GM12878 (cell line): ENCODE measurements around the gene MT1HL1. TPM values are rescaled to one million over a fixed set of nuclear protein-coding genes. Genes with fewer than 3 reads are reported as not detected.

Experiments
- ATAC-seq: fragments of 200-7000 bp; cut with Tn5 transposase; 3 replicates; pipeline ENCODE4 v1.9.1; 2020; ENCODE audit warnings: mild to moderate bottlenecking, moderate library complexity
- BruUV-seq: library from RNA; stranded (reverse); fragments of 400-500 nt; replicated peaks from 2 replicates; lab custom pipeline; 2021; lab: Mats Ljungman, UMichigan
- CTCF ChIA-PET: fragments of 300-600 bp; sonication (Branson Sonifier 250); formaldehyde crosslinking; extraction: SDS; loops from one replicate; lab custom pipeline; 2021; ENCODE audit warnings: inconsistent platforms; lab: Yijun Ruan, JAX
- POLR2A ChIA-PET: fragments of 350-600 bp; formaldehyde crosslinking; extraction: SDS; loops from one replicate; lab custom pipeline; 2021; ENCODE audit warnings: inconsistent platforms; lab: Charles Lee
- RAD21 ChIA-PET: fragments of 300-600 bp; sonication (Branson Sonifier 250); formaldehyde crosslinking; loops from one replicate; lab custom pipeline; 2023; ENCODE audit warnings: antibody characterized with exemption; ENCODE audit not compliant: unreplicated experiment; lab: Charles Lee
- SMC1A ChIA-PET: fragments of 300-600 bp; sonication (Branson Sonifier 250); formaldehyde crosslinking; loops from one replicate; lab custom pipeline; 2023; ENCODE audit not compliant: unreplicated experiment, uncharacterized antibody; lab: Charles Lee
- DNase-seq: peaks from one replicate; pipeline ENCODE4 v3.0.0-alpha.2; 2011; ENCODE audit warnings: low read depth, low spot score
- FAIRE-seq: peaks from 3 replicates; lab custom pipeline; 2011; peaks lifted over from hg19 to GRCh38; lab: Jason Lieb, UNC
- H2AFZ ChIP-seq: 2 replicates; pipeline ENCODE4 v1.6.0; 2011; ENCODE audit warnings: low read depth, low read length, control low read depth; ENCODE audit not compliant: control insufficient read depth
- H3K27ac ChIP-seq: 2 replicates; pipeline ENCODE4 v1.5.1; 2011; ENCODE audit warnings: control low read depth; ENCODE audit not compliant: control insufficient read depth, insufficient read depth
- H3K27me3 ChIP-seq, 2 experiments: replicated peaks in 1 of 2; 2 replicates each; pipeline versions ENCODE4 v1.6.0 to v1.6.1; 2011; ENCODE audit warnings: low read length in 1 of 2; ENCODE audit not compliant: control insufficient read depth in 2 of 2, insufficient read depth in 2 of 2
- H3K36me3 ChIP-seq, 2 experiments: 2 replicates each; pipeline ENCODE4 v1.5.1; 2011; ENCODE audit warnings: low read length in 1 of 2; ENCODE audit not compliant: control insufficient read depth in 2 of 2, insufficient read depth in 2 of 2
- H3K4me1 ChIP-seq: 2 replicates; pipeline ENCODE4 v1.6.1; 2011; ENCODE audit warnings: mild to moderate bottlenecking, low read length, moderate library complexity, mixed read lengths; ENCODE audit not compliant: control insufficient read depth, insufficient read depth
- H3K4me2 ChIP-seq: 2 replicates; pipeline ENCODE4 v1.6.0; 2011; ENCODE audit warnings: control low read depth; ENCODE audit not compliant: control insufficient read depth, insufficient read depth
- H3K4me3 ChIP-seq: fragments of 200-600 bp; sonication (generic); 2 replicates; pipeline ENCODE4 v1.5.1; 2016
- H3K79me2 ChIP-seq: 2 replicates; pipeline ENCODE4 v1.6.0; 2011; ENCODE audit warnings: low read length; ENCODE audit not compliant: control insufficient read depth, insufficient read depth
- H3K9ac ChIP-seq: 2 replicates; pipeline ENCODE4 v1.8.0; 2011; ENCODE audit warnings: low read length, control low read depth, mixed read lengths; ENCODE audit not compliant: control insufficient read depth, insufficient read depth
- H3K9me3 ChIP-seq: replicated peaks from 3 replicates; pipeline ENCODE4 v1.5.1; 2011; ENCODE audit warnings: mild to moderate bottlenecking, low read length; ENCODE audit not compliant: control insufficient read depth, insufficient read depth
- H4K20me1 ChIP-seq: 2 replicates; pipeline ENCODE4 v1.6.0; 2011; ENCODE audit not compliant: control insufficient read depth, insufficient read depth
- ASH2L ChIP-seq: fragments of 300-600, 200-600 bp; sonication (generic); IDR thresholded peaks from 2 replicates; pipeline ENCODE4 v1.6.1; 2017; ENCODE audit warnings: low read depth, mild to moderate bottlenecking, borderline replicate concordance
- CEBPB ChIP-seq, 2 experiments: fragments of 150-350 bp in 1 of 2; IDR thresholded peaks; 2 replicates each; pipeline ENCODE4 v1.6.1; 2012 to 2014; ENCODE audit warnings: low read depth in 2 of 2, low read length in 2 of 2, borderline replicate concordance in 1 of 2, inconsistent platforms in 1 of 2
- MXI1 ChIP-seq: fragments of 150-350 bp; IDR thresholded peaks from 2 replicates; pipeline ENCODE4 v1.6.1; 2011; ENCODE audit warnings: low read depth, mild to moderate bottlenecking, inconsistent platforms, low read length, improper control_type of control experiment
- PML ChIP-seq: IDR thresholded peaks from 2 replicates; pipeline ENCODE4 v1.6.1; 2012; ENCODE audit warnings: low read length, inconsistent platforms
- TBL1XR1 ChIP-seq: IDR thresholded peaks from 2 replicates; pipeline ENCODE4 v1.6.1; 2012; ENCODE audit warnings: low read depth, low read length, improper control_type of control experiment
- YBX1 ChIP-seq: fragments of 450-650 bp; IDR thresholded peaks from 2 replicates; pipeline ENCODE4 v1.6.1; 2016; ENCODE audit warnings: antibody characterized with exemption
- WGBS: methylation state at CpG from one replicate; pipeline ENCODE4 v1.1.6; 2016; ENCODE audit warnings: low lambda C conversion rate; ENCODE audit not compliant: insufficient replicate concordance, insufficient coverage; ENCODE audit errors: missing lambda C conversion rate; 5-methylcytosine and 5-hydroxymethylcytosine counted together
- in situ Hi-C: fragments of 300-500 bp; cut with MboI; formaldehyde crosslinking; loops from 9 replicates; pipeline ENCODE4 v1.14.3; 2018; ENCODE audit warnings: mixed read lengths
- intact Hi-C: fragments of 100-400 bp; cut with micrococcal nuclease; formaldehyde crosslinking; loops from one replicate; pipeline ENCODE4 v1.14.2; 2022; ENCODE audit not compliant: unreplicated experiment
- polyA plus RNA-seq, 11 experiments: library from polyadenylated mRNA; depleted of rRNA in 4 of 11; unstranded in 6 of 11; stranded (reverse) in 5 of 11; fragments of >200 nt; fragmentation: Nextera tagmentation in 4 of 11; fragmentation: Illumina TruSeq in 1 of 11; extraction: Ambion mirVana in 4 of 11; extraction: Trizol in 1 of 11; gene quantifications; 1 replicate in 1 of 11; 2 replicates in 10 of 11; pipeline versions ENCODE4 v1.2.1 to v1.2.3, GENCODE V29; 2011 to 2016; ENCODE audit warnings: inconsistent platforms in 2 of 11, missing spikeins in 2 of 11, low read depth in 1 of 11
- total RNA-seq, 4 experiments: library from RNA; depleted of rRNA in 3 of 4; stranded (reverse); fragments of >200 nt in 3 of 4; fragmentation: Illumina TruSeq in 1 of 4; extraction: Trizol in 1 of 4; gene quantifications; 2 replicates each; pipeline versions ENCODE4 v1.2.1 to v1.2.3, GENCODE V29; 2013 to 2021
- TF ChIP-seq, protein P1 (sequence below): IDR thresholded peaks from 2 replicates; pipeline ENCODE4 v1.6.1; 2011; ENCODE audit warnings: borderline replicate concordance, low read depth, mild to moderate bottlenecking, moderate library complexity, mixed read lengths, low read length; ENCODE audit not compliant: insufficient read depth; ENCODE audit errors: extremely low read length
- TF ChIP-seq, protein P2 (sequence below): IDR thresholded peaks from 2 replicates; pipeline ENCODE4 v1.6.1; 2012; ENCODE audit warnings: low read length, inconsistent platforms

The MT1HL1 gene
- total and polyA plus RNA-seq, 10 of the 15 experiments (the other 5 are each of a cell fraction or from before 2014, with no cell fraction given): not detected

DNA sequence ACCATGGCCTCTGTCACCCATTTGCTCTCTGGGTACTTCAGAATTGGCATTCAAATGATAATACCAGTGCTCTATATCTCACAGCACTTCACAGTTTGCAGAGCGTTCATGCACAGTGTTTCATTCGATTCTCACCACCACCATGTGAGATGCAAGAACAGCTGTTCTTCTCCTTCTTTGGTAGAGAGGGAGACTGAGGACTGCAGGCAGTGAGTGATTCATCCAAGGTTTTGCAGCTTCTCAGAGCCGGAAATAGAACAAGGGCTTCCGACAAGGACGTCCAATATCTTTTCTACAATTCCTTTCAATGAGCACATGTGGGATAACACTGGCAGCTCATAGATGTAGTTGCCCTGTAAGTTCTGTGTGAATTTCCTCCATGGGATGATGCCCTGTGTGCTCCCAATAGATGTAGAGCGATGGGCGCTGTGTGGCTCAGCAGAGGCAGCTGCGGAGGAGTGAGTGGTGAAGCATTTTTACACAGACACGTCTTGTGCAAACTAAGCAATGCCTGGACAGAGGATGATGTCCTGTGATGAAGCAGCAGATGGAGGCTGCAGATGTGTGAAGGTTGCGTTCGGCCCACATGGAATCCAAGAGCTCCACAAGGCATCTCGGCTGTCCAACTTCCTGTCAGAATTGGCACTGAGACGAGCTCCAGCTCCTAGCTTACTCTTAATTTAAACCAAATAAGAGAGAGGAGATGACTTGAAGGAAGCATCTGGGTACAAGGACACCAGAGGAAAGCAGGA, 24.9 kb downstream of the MT1HL1 start:
- DNase-seq (no peak), ATAC-seq (no peak), FAIRE-seq (no peak)
- 65% methylated on average over 13 of the region's 13 CpGs for WGBS
- Histone ChIP-seq H4K20me1 (no peaks in the 10 kb centered on the region), H3K4me2 (no peak overlapping the region), H2AFZ (no peak overlapping the region), H3K9ac (no peak overlapping the region), H3K4me1 (no peaks in the 10 kb centered on the region), H3K79me2 (no peaks in the 10 kb centered on the region), H3K27me3 (no peaks in the 10 kb centered on the region), H3K36me3 (no peaks in the 10 kb centered on the region), H3K9me3 (no peaks in the 10 kb centered on the region), H3K27ac (no peak overlapping the region), H3K4me3 (no peak overlapping the region)
- SMC1A ChIA-PET: interaction anchor here (0.6 to 1.5 kb wide), 2 partner anchors 11 to 284 kb away, joined by 3 read pairs; no protein-coding TSS in a partner anchor
- CTCF ChIA-PET: interaction anchor here (1.3 kb wide), 1 partner anchor 19 kb away, joined by 3 read pairs; no protein-coding TSS in a partner anchor
- in situ Hi-C loops (no loop called here), intact Hi-C loops (no loop called here)
- POLR2A ChIA-PET: no interaction called here
- RAD21 ChIA-PET: no interaction called here
- no TSS peak for BruUV-seq
- TF ChIP-seq MXI1: no peak
- TF ChIP-seq, protein P1, sequence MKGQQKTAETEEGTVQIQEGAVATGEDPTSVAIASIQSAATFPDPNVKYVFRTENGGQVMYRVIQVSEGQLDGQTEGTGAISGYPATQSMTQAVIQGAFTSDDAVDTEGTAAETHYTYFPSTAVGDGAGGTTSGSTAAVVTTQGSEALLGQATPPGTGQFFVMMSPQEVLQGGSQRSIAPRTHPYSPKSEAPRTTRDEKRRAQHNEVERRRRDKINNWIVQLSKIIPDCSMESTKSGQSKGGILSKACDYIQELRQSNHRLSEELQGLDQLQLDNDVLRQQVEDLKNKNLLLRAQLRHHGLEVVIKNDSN: no peak
- no peak for TF ChIP-seq YBX1
- TF ChIP-seq PML: no peak
- TF ChIP-seq CEBPB (IDR thresholded peaks at IDR 0.05; ENCODE audit: borderline replicate concordance in 1 of 2, low read depth in 2 of 2, low read length in 2 of 2): no peak
- TF ChIP-seq, protein P2, sequence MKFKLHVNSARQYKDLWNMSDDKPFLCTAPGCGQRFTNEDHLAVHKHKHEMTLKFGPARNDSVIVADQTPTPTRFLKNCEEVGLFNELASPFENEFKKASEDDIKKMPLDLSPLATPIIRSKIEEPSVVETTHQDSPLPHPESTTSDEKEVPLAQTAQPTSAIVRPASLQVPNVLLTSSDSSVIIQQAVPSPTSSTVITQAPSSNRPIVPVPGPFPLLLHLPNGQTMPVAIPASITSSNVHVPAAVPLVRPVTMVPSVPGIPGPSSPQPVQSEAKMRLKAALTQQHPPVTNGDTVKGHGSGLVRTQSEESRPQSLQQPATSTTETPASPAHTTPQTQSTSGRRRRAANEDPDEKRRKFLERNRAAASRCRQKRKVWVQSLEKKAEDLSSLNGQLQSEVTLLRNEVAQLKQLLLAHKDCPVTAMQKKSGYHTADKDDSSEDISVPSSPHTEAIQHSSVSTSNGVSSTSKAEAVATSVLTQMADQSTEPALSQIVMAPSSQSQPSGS: no peak
- TF ChIP-seq ASH2L: no peak
- TF ChIP-seq TBL1XR1: no peak
- TF ChIP-seq, all 136 proteins: peak for 0
